HepG2 (cell line): ENCODE data around the gene SLC26A4. TPM values are rescaled to one million over a fixed set of nuclear protein-coding genes. Genes with fewer than 3 reads are reported as not detected.

Source experiments
- ATAC-seq: fragments of 200-7000 bp; cut with Tn5 transposase; 3 replicates; pipeline ENCODE4 v1.9.1; 2020; ENCODE audit warnings: mild to moderate bottlenecking, moderate library complexity
- BruUV-seq: library from RNA; stranded (reverse); fragments of 400-500 nt; replicated peaks from 2 replicates; lab custom pipeline; 2021; lab: Mats Ljungman, UMichigan
- CTCF ChIA-PET: fragments of 300-600 bp; formaldehyde crosslinking; extraction: SDS; loops from one replicate; lab custom pipeline; 2021; ENCODE audit warnings: low total read pairs, inconsistent platforms, low intra/inter-chr PET ratio; lab: Yijun Ruan, JAX
- POLR2A ChIA-PET: fragments of 350-600 bp; sonication (Branson Sonifier 250); formaldehyde crosslinking; loops from one replicate; lab custom pipeline; 2020; ENCODE audit warnings: antibody characterized with exemption, inconsistent platforms; lab: Yijun Ruan, JAX
- DNase-seq: peaks from one replicate; pipeline ENCODE4 v3.0.0-alpha.2; 2015; ENCODE audit warnings: low spot score
- FAIRE-seq: peaks from 3 replicates; lab custom pipeline; 2011; peaks lifted over from hg19 to GRCh38; lab: Jason Lieb, UNC
- H2AFZ ChIP-seq: one replicate; pipeline ENCODE4 v1.6.1; 2011; ENCODE audit warnings: low read length, inconsistent platforms
- H3K27ac ChIP-seq: fragments of 300-600 bp; 3 replicates; pipeline ENCODE4 v1.8.0; 2011; ENCODE audit warnings: mixed run types, mild to moderate bottlenecking, mixed read lengths, low read length, inconsistent platforms; ENCODE audit not compliant: insufficient read depth; ENCODE audit errors: extremely low read length
- H3K27me3 ChIP-seq, 2 experiments: fragments of 200-600 bp in 1 of 2; 2 replicates in 1 of 2; 3 replicates in 1 of 2; pipeline versions ENCODE4 v1.6.0 to v1.8.0; 2011; ENCODE audit warnings: low read length in 2 of 2, mild to moderate bottlenecking in 2 of 2, moderate library complexity in 2 of 2, inconsistent platforms in 1 of 2; ENCODE audit not compliant: insufficient read depth in 2 of 2, control insufficient read depth in 1 of 2
- H3K36me3 ChIP-seq, 2 experiments: fragments of 200-600 bp in 1 of 2; replicated peaks in 1 of 2; 2 replicates in 1 of 2; 3 replicates in 1 of 2; pipeline versions ENCODE4 v1.5.1 to v1.8.0; 2011; ENCODE audit warnings: low read length in 2 of 2, inconsistent platforms in 1 of 2; ENCODE audit not compliant: insufficient read depth in 2 of 2, control insufficient read depth in 1 of 2
- H3K4me1 ChIP-seq: 2 replicates; pipeline ENCODE4 v1.5.1; 2012; ENCODE audit warnings: low read length, inconsistent platforms; ENCODE audit not compliant: insufficient read depth
- H3K4me2 ChIP-seq: 2 replicates; pipeline ENCODE4 v1.6.0; 2011; ENCODE audit warnings: low read depth, low read length, inconsistent platforms
- H3K4me3 ChIP-seq, 3 experiments: fragments of 200-600 bp in 1 of 3; sonication (generic), shearing (Covaris generic) in 1 of 3; replicated peaks in 1 of 3; 2 replicates each; pipeline ENCODE4 v1.5.1; 2011 to 2016; ENCODE audit warnings: low read length in 3 of 3, inconsistent platforms in 2 of 3, low read depth in 2 of 3, mild to moderate bottlenecking in 2 of 3, control low read depth in 1 of 3, mixed read lengths in 1 of 3; ENCODE audit not compliant: insufficient read depth in 1 of 3
- H3K79me2 ChIP-seq: one replicate; pipeline ENCODE4 v1.6.1; 2011; ENCODE audit warnings: low read length, inconsistent platforms; ENCODE audit not compliant: insufficient read depth
- H3K9ac ChIP-seq: 2 replicates; pipeline ENCODE4 v1.6.0; 2011; ENCODE audit warnings: mild to moderate bottlenecking, low read depth, low read length, inconsistent platforms; ENCODE audit not compliant: insufficient read depth
- H3K9me3 ChIP-seq: 2 replicates; pipeline ENCODE4 v1.5.1; 2012; ENCODE audit warnings: mild to moderate bottlenecking, low read length
- H4K20me1 ChIP-seq: 2 replicates; pipeline ENCODE4 v1.6.0; 2011; ENCODE audit warnings: inconsistent platforms, mild to moderate bottlenecking, low read length, moderate library complexity; ENCODE audit not compliant: insufficient read depth
- ARNT ChIP-seq: fragments of 450-650 bp; IDR thresholded peaks from 2 replicates; pipeline ENCODE4 v1.6.1; 2017
- IKZF5 ChIP-seq: IDR thresholded peaks from 2 replicates; pipeline ENCODE4 v1.6.1; 2018; ENCODE audit warnings: missing genetic modification reagents, mild to moderate bottlenecking, missing compliant biosample characterization
- KDM2A ChIP-seq: sonication (generic); formaldehyde crosslinking; IDR thresholded peaks from 2 replicates; pipeline ENCODE4 v1.4.0; 2020; ENCODE audit warnings: low read depth, missing genetic modification reagents, borderline replicate concordance
- MXD3 ChIP-seq: IDR thresholded peaks from 2 replicates; pipeline ENCODE4 v1.6.1; 2016; ENCODE audit warnings: mild to moderate bottlenecking, missing biosample characterization, missing genetic modification reagents
- ZBTB1 ChIP-seq: sonication (generic); formaldehyde crosslinking; IDR thresholded peaks from 2 replicates; pipeline ENCODE4 v1.4.0; 2020; ENCODE audit warnings: missing genetic modification reagents, borderline replicate concordance
- ZNF256 ChIP-seq: sonication (generic); formaldehyde crosslinking; conservative IDR thresholded peaks from 2 replicates; pipeline ENCODE4 v1.4.0; 2020; ENCODE audit warnings: missing genetic modification reagents
- in situ Hi-C: cut with HindIII; loops from 2 replicates; pipeline ENCODE4 v1.10.0; 2017; ENCODE audit warnings: low pct_unique_long_range_greater_than_20kb; ENCODE audit not compliant: extremely low pct_ligation_motif_present
- intact Hi-C: fragments of 100-400 bp; cut with micrococcal nuclease; formaldehyde crosslinking; loops from one replicate; pipeline ENCODE4 v1.10.0; 2022; ENCODE audit not compliant: unreplicated experiment
- polyA plus RNA-seq, 8 experiments: library from polyadenylated mRNA; depleted of rRNA in 3 of 8; stranded (reverse) in 7 of 8; unstranded in 1 of 8; fragments of >200 nt; fragmentation: Illumina TruSeq in 4 of 8; extraction: Trizol in 4 of 8; gene quantifications; 2 replicates each; pipeline versions ENCODE4 v1.2.1 to v1.2.3, GENCODE V29; 2011 to 2016; ENCODE audit warnings: low read depth in 4 of 8, missing spikeins in 1 of 8, mixed read lengths in 1 of 8; ENCODE audit not compliant: insufficient read depth in 1 of 8
- total RNA-seq, 5 experiments: library from RNA; depleted of rRNA; stranded (reverse); fragments of >200 nt; fragmentation: Illumina TruSeq; extraction: Trizol; gene quantifications; 2 replicates each; pipeline ENCODE4 v1.2.3, GENCODE V29; 2016; ENCODE audit warnings: low read depth in 1 of 5
- TF ChIP-seq, protein P1 (sequence below): sonication (generic); formaldehyde crosslinking; IDR thresholded peaks from 2 replicates; pipeline ENCODE4 v1.5.0; 2020; ENCODE audit warnings: missing genetic modification reagents

The SLC26A4 gene
- total and polyA plus RNA-seq, 2 of the 13 experiments (the other 11 are each of a cell fraction or from before 2014, with no cell fraction given) = 0.08 to 0.11 TPM

DNA sequence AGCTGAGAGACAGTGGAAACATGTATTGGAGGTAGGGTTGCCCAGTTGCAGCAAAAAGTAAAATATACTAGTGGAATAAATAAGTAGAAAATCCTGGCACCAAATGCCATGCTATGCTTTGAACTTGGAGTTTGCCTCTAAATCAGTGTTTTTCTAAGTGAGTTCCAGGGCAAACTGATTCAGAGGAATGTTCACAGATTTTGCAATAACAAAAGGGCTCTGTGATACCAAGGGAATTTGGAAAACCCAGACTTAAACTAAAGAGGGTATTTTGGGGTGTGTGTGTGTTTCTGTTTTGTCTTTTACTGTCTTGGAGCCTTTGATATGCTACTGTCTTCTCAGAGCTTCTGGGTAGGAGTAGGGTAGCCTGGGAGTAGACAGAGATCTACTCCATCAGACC, 39.9 kb downstream of the SLC26A4 start:
- in situ Hi-C loops = loop anchor here (25.0 kb wide), 1 partner anchor 488 kb away; no protein-coding TSS in a partner anchor

More for the DNA sequence above, 39.9 kb downstream of the SLC26A4 start:
- Histone ChIP-seq H3K4me2 (no peak overlapping the region), H3K4me1 (no peaks in the 10 kb centered on the region), H4K20me1 (no peaks in the 10 kb centered on the region), H3K79me2 (no peaks in the 10 kb centered on the region), H3K27me3 (no peaks in the 10 kb centered on the region; a peak in 1 of 5 replicates), H3K27ac (no peak overlapping the region), H3K9ac (no peak overlapping the region)
- no peak for DNase-seq
- FAIRE-seq = no peak
- intact Hi-C loops = no loop called here
- TF ChIP-seq ARNT (no peak), KDM2A (CRISPR knock-in tag) (no peak), ZBTB1 (CRISPR knock-in tag) (no peak), IKZF5 (CRISPR knock-in tag) (no peak), MXD3 (CRISPR knock-in tag) (no peak), ZNF256 (CRISPR knock-in tag) (no peak)
- TF ChIP-seq, protein P1, sequence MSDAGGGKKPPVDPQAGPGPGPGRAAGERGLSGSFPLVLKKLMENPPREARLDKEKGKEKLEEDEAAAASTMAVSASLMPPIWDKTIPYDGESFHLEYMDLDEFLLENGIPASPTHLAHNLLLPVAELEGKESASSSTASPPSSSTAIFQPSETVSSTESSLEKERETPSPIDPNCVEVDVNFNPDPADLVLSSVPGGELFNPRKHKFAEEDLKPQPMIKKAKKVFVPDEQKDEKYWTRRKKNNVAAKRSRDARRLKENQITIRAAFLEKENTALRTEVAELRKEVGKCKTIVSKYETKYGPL (CRISPR knock-in tag) = no peak
- TF ChIP-seq, all 625 proteins: peak for 0
- Histone ChIP-seq H3K4me3 (no peak overlapping the region), H3K36me3 (no peaks in the 10 kb centered on the region), H2AFZ (no peak overlapping the region), H3K9me3 (no peaks in the 10 kb centered on the region)
- ChIA-PET CTCF (no interaction called here), POLR2A (no interaction called here)
- BruUV-seq = no TSS peak
- no peak for ATAC-seq
